Nucleus accumbens (tissue), 56 donors: ENCODE results near the gene PFN3.

Experiments
- DNase-seq, 56 donors: peaks; one replicate each; lab custom pipeline; 2025; lab: John Stamatoyannopoulos, UW

PFN3 gene

GRCh38 chr5:177439518-177440053 is 39.1 kb upstream of the PFN3 start:
- DNase-seq, result no peak

- DNase-seq, result no peak
Observed at GRCh38 chr5:177438468-177438867, 38.0 kb upstream of the PFN3 start.

- DNase-seq, result no peak
Observed at GRCh38 chr5:177437623-177438022, 37.2 kb upstream of the PFN3 start.

GRCh38 chr5:177435847-177436536 is 35.5 kb upstream of the PFN3 start:
- DNase-seq, result no peak

- DNase-seq, result no peak
Observed at GRCh38 chr5:177434942-177435738, 34.7 kb upstream of the PFN3 start.

- no peak for DNase-seq
Observed at GRCh38 chr5:177434437-177434836, 34.0 kb upstream of the PFN3 start.

GRCh38 chr5:177433658-177434217 is 33.3 kb upstream of the PFN3 start:
- DNase-seq, result no peak

- DNase-seq, result no peak
Observed at GRCh38 chr5:177432839-177433657, 32.6 kb upstream of the PFN3 start.

GRCh38 chr5:177432143-177432838 is 31.8 kb upstream of the PFN3 start:
- peak in 35 of 56 donors; percentile 15 to 68 (median 38) for DNase-seq

- peak in 10 of 56 donors; percentile 5 to 57 (median 25) for DNase-seq
Observed at GRCh38 chr5:177431317-177432142, 31.1 kb upstream of the PFN3 start.

- DNase-seq, result no peak
Observed at GRCh38 chr5:177430972-177431316, 30.5 kb upstream of the PFN3 start.

GRCh38 chr5:177430140-177430951 is 29.9 kb upstream of the PFN3 start:
- no peak for DNase-seq

GRCh38 chr5:177429248-177430040 is 29.0 kb upstream of the PFN3 start:
- DNase-seq, result peak in 14 of 56 donors; percentile 12 to 54 (median 24)

GRCh38 chr5:177428574-177429217 is 28.2 kb upstream of the PFN3 start:
- DNase-seq, result no peak

- no peak for DNase-seq
Observed at GRCh38 chr5:177427919-177428573, 27.6 kb upstream of the PFN3 start.

GRCh38 chr5:177427211-177427822 is 26.9 kb upstream of the PFN3 start:
- no peak for DNase-seq
